ENCODE results near the gene NLRC5.

Gene NLRC5

DNA sequence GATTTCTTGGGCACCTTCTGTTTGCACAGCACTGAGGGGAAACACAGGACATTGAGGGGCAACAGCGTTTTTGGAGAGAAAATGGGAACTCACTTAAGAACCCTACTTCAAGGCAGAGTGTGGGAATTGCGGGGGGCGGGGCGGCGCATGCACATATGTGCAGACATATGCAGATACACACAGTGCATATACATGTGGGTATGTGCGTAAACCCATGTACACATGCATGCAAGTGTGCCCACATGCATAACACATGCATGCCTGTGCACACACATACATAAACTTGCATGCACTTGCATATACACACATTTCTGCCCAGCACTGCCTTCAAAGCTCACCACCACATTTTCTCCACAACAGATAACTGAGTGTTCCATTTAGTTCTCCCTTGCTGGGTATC lies 32.4 kb downstream of the NLRC5 start:
- H3K36me3 ChIP-seq (ENCODE audit: low read length): no peaks in the 10 kb centered on the region
- TF ChIP-seq, protein P1, sequence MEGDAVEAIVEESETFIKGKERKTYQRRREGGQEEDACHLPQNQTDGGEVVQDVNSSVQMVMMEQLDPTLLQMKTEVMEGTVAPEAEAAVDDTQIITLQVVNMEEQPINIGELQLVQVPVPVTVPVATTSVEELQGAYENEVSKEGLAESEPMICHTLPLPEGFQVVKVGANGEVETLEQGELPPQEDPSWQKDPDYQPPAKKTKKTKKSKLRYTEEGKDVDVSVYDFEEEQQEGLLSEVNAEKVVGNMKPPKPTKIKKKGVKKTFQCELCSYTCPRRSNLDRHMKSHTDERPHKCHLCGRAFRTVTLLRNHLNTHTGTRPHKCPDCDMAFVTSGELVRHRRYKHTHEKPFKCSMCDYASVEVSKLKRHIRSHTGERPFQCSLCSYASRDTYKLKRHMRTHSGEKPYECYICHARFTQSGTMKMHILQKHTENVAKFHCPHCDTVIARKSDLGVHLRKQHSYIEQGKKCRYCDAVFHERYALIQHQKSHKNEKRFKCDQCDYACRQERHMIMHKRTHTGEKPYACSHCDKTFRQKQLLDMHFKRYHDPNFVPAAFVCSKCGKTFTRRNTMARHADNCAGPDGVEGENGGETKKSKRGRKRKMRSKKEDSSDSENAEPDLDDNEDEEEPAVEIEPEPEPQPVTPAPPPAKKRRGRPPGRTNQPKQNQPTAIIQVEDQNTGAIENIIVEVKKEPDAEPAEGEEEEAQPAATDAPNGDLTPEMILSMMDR (IDR thresholded peaks at IDR 0.05; ENCODE audit: insufficient read depth, low read length, poor library complexity, severe bottlenecking): no peak
- no peak for TF ChIP-seq EZH2phosphoT487 (conservative IDR thresholded peaks at IDR 0.05; ENCODE audit: low read length)
- no peaks in the 10 kb centered on the region for H4K20me1 ChIP-seq (ENCODE audit: low read depth, low read length)
- H3K79me2 ChIP-seq (ENCODE audit: insufficient read depth, low read length): no peaks in the 10 kb centered on the region
- no peak overlapping the region for H3K4me3 ChIP-seq (ENCODE audit: insufficient read depth, low read length, poor library complexity, severe bottlenecking)
- H3K9me3 ChIP-seq (ENCODE audit: insufficient read depth, low read length): no peaks in the 10 kb centered on the region
- H3K27ac ChIP-seq (ENCODE audit: low read depth, low read length): no peak overlapping the region
- no peaks in the 10 kb centered on the region for H3K9me2 ChIP-seq (replicated peaks; ENCODE audit: insufficient read depth, low read length)
- H2AFZ ChIP-seq (ENCODE audit: low read depth, low read length, severe bottlenecking): no peak overlapping the region
- no peaks in the 10 kb centered on the region for H3F3A ChIP-seq (ENCODE audit: insufficient read depth)
- H3K9ac ChIP-seq (ENCODE audit: low read length): no peak overlapping the region
- H3K27me3 ChIP-seq (ENCODE audit: low read length): no peaks in the 10 kb centered on the region
- H3K4me2 ChIP-seq (ENCODE audit: low read depth, low read length, poor library complexity, severe bottlenecking): no peak overlapping the region

DNA sequence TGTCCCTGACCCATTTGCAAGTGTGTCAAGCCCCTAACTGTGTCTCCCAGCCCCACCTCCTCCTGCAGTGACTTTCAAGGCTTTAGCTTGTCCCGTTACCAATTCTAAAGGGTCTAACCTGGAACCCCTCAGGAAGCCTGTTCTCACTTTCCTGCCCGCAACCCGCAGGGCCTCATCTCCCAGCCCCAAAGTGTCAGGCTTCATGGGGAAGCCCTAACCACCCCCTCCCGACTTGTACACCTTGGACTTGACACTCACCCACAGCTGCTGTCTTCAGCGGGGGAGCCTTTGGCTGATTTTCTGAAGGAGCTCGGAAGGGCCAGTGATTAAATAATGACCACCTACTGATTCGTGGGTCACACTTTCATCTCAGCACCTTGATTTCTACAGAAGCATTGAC lies 33.1 kb downstream of the NLRC5 start:
- Histone ChIP-seq H3K9ac (ENCODE audit: low read length) (no peak overlapping the region), H3K4me3 (ENCODE audit: insufficient read depth, low read length, poor library complexity, severe bottlenecking) (no peak overlapping the region), H2AFZ (ENCODE audit: low read depth, low read length, severe bottlenecking) (no peak overlapping the region), H3K9me2 (replicated peaks; ENCODE audit: insufficient read depth, low read length) (no peaks in the 10 kb centered on the region), H3K27me3 (ENCODE audit: low read length) (no peaks in the 10 kb centered on the region), H3K9me3 (ENCODE audit: insufficient read depth, low read length) (no peaks in the 10 kb centered on the region), H3F3A (ENCODE audit: insufficient read depth) (no peaks in the 10 kb centered on the region), H3K79me2 (ENCODE audit: insufficient read depth, low read length) (no peaks in the 10 kb centered on the region), H3K27ac (ENCODE audit: low read depth, low read length) (no peak overlapping the region), H4K20me1 (ENCODE audit: low read depth, low read length) (no peaks in the 10 kb centered on the region), H3K4me2 (ENCODE audit: low read depth, low read length, poor library complexity, severe bottlenecking) (no peak overlapping the region), H3K36me3 (ENCODE audit: low read length) (no peaks in the 10 kb centered on the region)
- TF ChIP-seq EZH2phosphoT487 (conservative IDR thresholded peaks at IDR 0.05; ENCODE audit: low read length): no peak
- TF ChIP-seq, protein P1 (IDR thresholded peaks at IDR 0.05; ENCODE audit: insufficient read depth, low read length, poor library complexity, severe bottlenecking): no peak

DNA sequence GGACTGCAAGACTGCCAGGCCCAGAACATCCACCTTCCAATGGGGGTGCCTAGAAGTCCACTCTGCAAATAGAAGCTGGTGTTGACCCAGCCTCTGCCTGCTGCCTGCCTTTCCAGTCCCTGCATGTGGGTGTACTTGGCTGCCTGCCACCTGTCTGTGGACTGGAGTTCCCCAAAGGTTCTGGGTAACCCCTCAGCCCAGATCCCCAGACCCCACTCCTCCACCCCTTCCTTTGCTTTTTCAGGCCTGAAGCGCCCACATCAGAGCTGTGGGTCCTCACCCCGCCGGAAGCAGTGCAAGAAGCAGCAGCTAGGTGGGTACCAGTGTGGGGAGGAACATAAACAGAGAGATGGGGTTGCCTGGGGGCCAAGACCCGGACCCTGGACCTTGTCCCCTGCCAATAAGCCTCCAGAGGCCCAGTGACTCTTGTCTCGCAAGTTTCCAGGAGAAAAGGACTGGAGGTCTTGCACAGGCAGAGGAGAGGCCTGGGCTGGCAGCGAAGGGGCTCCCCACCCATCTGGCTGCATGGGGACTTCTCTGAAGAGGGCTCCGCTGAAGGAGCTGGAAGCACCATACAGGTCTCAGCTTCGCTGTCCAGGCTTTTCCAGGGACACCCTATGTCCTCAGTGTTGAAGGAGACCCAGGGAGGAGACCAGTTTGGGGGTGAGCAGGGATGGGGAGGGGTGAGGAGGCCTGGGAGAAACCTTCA lies 34.3 kb downstream of the NLRC5 start:
- no peaks in the 10 kb centered on the region for H3K9me3 ChIP-seq (ENCODE audit: insufficient read depth, low read length)
- H3K27ac ChIP-seq (ENCODE audit: low read depth, low read length): no peak overlapping the region
- H3K9ac ChIP-seq (ENCODE audit: low read length): no peak overlapping the region
- no peaks in the 10 kb centered on the region for H3K79me2 ChIP-seq (ENCODE audit: insufficient read depth, low read length)
- no peak overlapping the region for H3K4me2 ChIP-seq (ENCODE audit: low read depth, low read length, poor library complexity, severe bottlenecking)
- H2AFZ ChIP-seq (ENCODE audit: low read depth, low read length, severe bottlenecking): no peak overlapping the region
- H3K27me3 ChIP-seq (ENCODE audit: low read length): no peaks in the 10 kb centered on the region
- H3K36me3 ChIP-seq (ENCODE audit: low read length): no peaks in the 10 kb centered on the region
- no peak overlapping the region for H3K4me3 ChIP-seq (ENCODE audit: insufficient read depth, low read length, poor library complexity, severe bottlenecking)
- H3K9me2 ChIP-seq (replicated peaks; ENCODE audit: insufficient read depth, low read length): no peaks in the 10 kb centered on the region
- no peaks in the 10 kb centered on the region for H3F3A ChIP-seq (ENCODE audit: insufficient read depth)
- H4K20me1 ChIP-seq (ENCODE audit: low read depth, low read length): no peaks in the 10 kb centered on the region
- TF ChIP-seq EZH2phosphoT487 (conservative IDR thresholded peaks at IDR 0.05; ENCODE audit: low read length): no peak
- TF ChIP-seq, protein P1 (IDR thresholded peaks at IDR 0.05; ENCODE audit: insufficient read depth, low read length, poor library complexity, severe bottlenecking): no peak
